ENCODE results near the gene TRIM33.

Gene TRIM33

GRCh38 chr1:114509596-114510273 is 1.3 kb downstream of the TRIM33 start:
- no peak overlapping the region for H2BK15ac ChIP-seq (ENCODE audit: low read length)
- peak overlapping the region; percentile 100 for H3K9ac ChIP-seq (ENCODE audit: low read depth, low read length, poor library complexity)
- H3K23ac ChIP-seq (ENCODE audit: low read depth, low read length, poor library complexity): peak overlapping the region; percentile 97
- peak overlapping the region; percentile 92 for H3K14ac ChIP-seq (ENCODE audit: low read length)
- no CpG with 5 or more reads among the region's 9 CpGs for WGBS, 2 donors (ENCODE audit: extremely low coverage in 2 of 2, insufficient read length in 2 of 2, insufficient replicate concordance in 1 of 2)
- peaks cover 5 to 41% of the 10 kb centered on the region in 2 donors for H3K36me3 ChIP-seq (replicated peaks in 1 of 2; ENCODE audit: control insufficient read depth in 2 of 2, insufficient read depth in 2 of 2, low read length in 2 of 2)
- H3K27me3 ChIP-seq (ENCODE audit: control insufficient read depth in 3 of 3, insufficient read depth in 3 of 3, low read depth in 1 of 3, low read length in 3 of 3): peaks cover 0 to 2% (median 0%) of the 10 kb centered on the region in 3 experiments
- peaks cover 10% of the 10 kb centered on the region for H3K79me1 ChIP-seq (ENCODE audit: low read depth, low read length)
- peaks cover 0 to 12% of the 10 kb centered on the region in 2 donors for H3K9me3 ChIP-seq (replicated peaks in 1 of 2; ENCODE audit: control insufficient read depth in 2 of 2, insufficient read depth in 1 of 2, low read depth in 1 of 2, low read length in 2 of 2)
- no peak overlapping the region for H3K27ac ChIP-seq (replicated peaks; ENCODE audit: low read length)
- peaks cover 2 to 7% of the 10 kb centered on the region in 2 donors for H3K4me1 ChIP-seq (ENCODE audit: control insufficient read depth in 2 of 2, insufficient read depth in 1 of 2, low read depth in 1 of 2, low read length in 2 of 2)
- peak overlapping the region; percentile 99 for H3K18ac ChIP-seq (ENCODE audit: low read length)
- peak overlapping the region; percentile 96 for H2AFZ ChIP-seq (ENCODE audit: low read length)
- no peak overlapping the region for H3K4ac ChIP-seq (ENCODE audit: low read length)
- no peak overlapping the region for H2BK12ac ChIP-seq (ENCODE audit: low read length)
- peak overlapping the region; percentile 51 for H3K4me2 ChIP-seq (ENCODE audit: insufficient read depth, low read length, poor library complexity, severe bottlenecking)
- peak overlapping the region; percentile 4 for H2BK5ac ChIP-seq (ENCODE audit: low read length)
- H4K91ac ChIP-seq (ENCODE audit: low read depth, low read length, poor library complexity): no peak overlapping the region
- DNase-seq (ENCODE audit: low spot score): no peak
- H2BK120ac ChIP-seq (ENCODE audit: low read depth, low read length): no peak overlapping the region
- H2AK5ac ChIP-seq (ENCODE audit: low read depth, low read length): no peak overlapping the region
- H3K4me3 ChIP-seq (ENCODE audit: low read length in 2 of 2): peak overlapping the region; percentile 92 to 100
- no peak overlapping the region for H4K8ac ChIP-seq (ENCODE audit: low read depth, low read length)

GRCh38 chr1:114508386-114508898 is 2.6 kb downstream of the TRIM33 start:
- no peak overlapping the region for H2BK5ac ChIP-seq (ENCODE audit: low read length)
- WGBS, 2 donors (ENCODE audit: extremely low coverage in 2 of 2, insufficient read length in 2 of 2, insufficient replicate concordance in 1 of 2): 100% methylated on average over 1 to 2 of the region's 2 CpGs
- no peak overlapping the region for H2BK120ac ChIP-seq (ENCODE audit: low read depth, low read length)
- peaks cover 5 to 54% of the 10 kb centered on the region in 2 donors for H3K36me3 ChIP-seq (replicated peaks in 1 of 2; ENCODE audit: control insufficient read depth in 2 of 2, insufficient read depth in 2 of 2, low read length in 2 of 2)
- H2BK12ac ChIP-seq (ENCODE audit: low read length): no peak overlapping the region
- DNase-seq (ENCODE audit: low spot score): no peak
- peaks cover 2 to 7% of the 10 kb centered on the region in 2 donors for H3K4me1 ChIP-seq (ENCODE audit: control insufficient read depth in 2 of 2, insufficient read depth in 1 of 2, low read depth in 1 of 2, low read length in 2 of 2)
- no peak overlapping the region for H3K23ac ChIP-seq (ENCODE audit: low read depth, low read length, poor library complexity)
- H3K14ac ChIP-seq (ENCODE audit: low read length): no peak overlapping the region
- H4K8ac ChIP-seq (ENCODE audit: low read depth, low read length): no peak overlapping the region
- H3K4ac ChIP-seq (ENCODE audit: low read length): no peak overlapping the region
- no peaks in the 10 kb centered on the region for H3K27me3 ChIP-seq (ENCODE audit: control insufficient read depth in 3 of 3, insufficient read depth in 3 of 3, low read depth in 1 of 3, low read length in 3 of 3)
- H3K4me2 ChIP-seq (ENCODE audit: insufficient read depth, low read length, poor library complexity, severe bottlenecking): peak overlapping the region; percentile 41
- H2AK5ac ChIP-seq (ENCODE audit: low read depth, low read length): no peak overlapping the region
- no peak overlapping the region for H3K27ac ChIP-seq (replicated peaks; ENCODE audit: low read length)
- no peak overlapping the region for H2AFZ ChIP-seq (ENCODE audit: low read length)
- peaks cover 0 to 14% of the 10 kb centered on the region in 2 donors for H3K9me3 ChIP-seq (replicated peaks in 1 of 2; ENCODE audit: control insufficient read depth in 2 of 2, insufficient read depth in 1 of 2, low read depth in 1 of 2, low read length in 2 of 2)
- no peak overlapping the region for H2BK15ac ChIP-seq (ENCODE audit: low read length)
- H3K18ac ChIP-seq (ENCODE audit: low read length): no peak overlapping the region
- H4K91ac ChIP-seq (ENCODE audit: low read depth, low read length, poor library complexity): no peak overlapping the region
- peaks cover 10% of the 10 kb centered on the region for H3K79me1 ChIP-seq (ENCODE audit: low read depth, low read length)
- H3K4me3 ChIP-seq (ENCODE audit: low read length in 2 of 2): peak overlapping the region in 1 of 2 donors; percentile 92
- H3K9ac ChIP-seq (ENCODE audit: low read depth, low read length, poor library complexity): no peak overlapping the region

GRCh38 chr1:114507513-114507912 is 3.5 kb downstream of the TRIM33 start:
- H3K4me3 ChIP-seq (ENCODE audit: low read length in 2 of 2): no peak overlapping the region
- no CpG with 5 or more reads among the region's 3 CpGs for WGBS, 2 donors (ENCODE audit: extremely low coverage in 2 of 2, insufficient read length in 2 of 2, insufficient replicate concordance in 1 of 2)
- no peak overlapping the region for H2BK12ac ChIP-seq (ENCODE audit: low read length)
- H2AFZ ChIP-seq (ENCODE audit: low read length): no peak overlapping the region
- H2AK5ac ChIP-seq (ENCODE audit: low read depth, low read length): no peak overlapping the region
- no peaks in the 10 kb centered on the region for H3K27me3 ChIP-seq (ENCODE audit: control insufficient read depth in 3 of 3, insufficient read depth in 3 of 3, low read depth in 1 of 3, low read length in 3 of 3)
- H4K8ac ChIP-seq (ENCODE audit: low read depth, low read length): no peak overlapping the region
- H3K79me1 ChIP-seq (ENCODE audit: low read depth, low read length): peaks cover 10% of the 10 kb centered on the region
- peaks cover 5 to 62% of the 10 kb centered on the region in 2 donors for H3K36me3 ChIP-seq (replicated peaks in 1 of 2; ENCODE audit: control insufficient read depth in 2 of 2, insufficient read depth in 2 of 2, low read length in 2 of 2)
- peaks cover 2 to 7% of the 10 kb centered on the region in 2 donors for H3K4me1 ChIP-seq (ENCODE audit: control insufficient read depth in 2 of 2, insufficient read depth in 1 of 2, low read depth in 1 of 2, low read length in 2 of 2)
- H2BK15ac ChIP-seq (ENCODE audit: low read length): no peak overlapping the region
- H2BK5ac ChIP-seq (ENCODE audit: low read length): no peak overlapping the region
- H3K4me2 ChIP-seq (ENCODE audit: insufficient read depth, low read length, poor library complexity, severe bottlenecking): no peak overlapping the region
- no peak for DNase-seq (ENCODE audit: low spot score)
- no peak overlapping the region for H3K18ac ChIP-seq (ENCODE audit: low read length)
- no peak overlapping the region for H3K23ac ChIP-seq (ENCODE audit: low read depth, low read length, poor library complexity)
- no peak overlapping the region for H3K14ac ChIP-seq (ENCODE audit: low read length)
- no peak overlapping the region for H3K9ac ChIP-seq (ENCODE audit: low read depth, low read length, poor library complexity)
- H4K91ac ChIP-seq (ENCODE audit: low read depth, low read length, poor library complexity): no peak overlapping the region
- H2BK120ac ChIP-seq (ENCODE audit: low read depth, low read length): no peak overlapping the region
- H3K9me3 ChIP-seq (replicated peaks in 1 of 2; ENCODE audit: control insufficient read depth in 2 of 2, insufficient read depth in 1 of 2, low read depth in 1 of 2, low read length in 2 of 2): peaks cover 0 to 14% of the 10 kb centered on the region in 2 donors
- no peak overlapping the region for H3K27ac ChIP-seq (replicated peaks; ENCODE audit: low read length)
- H3K4ac ChIP-seq (ENCODE audit: low read length): no peak overlapping the region

GRCh38 chr1:114505148-114505561 is 5.8 kb downstream of the TRIM33 start:
- peaks cover 2 to 3% of the 10 kb centered on the region in 2 donors for H3K4me1 ChIP-seq (ENCODE audit: control insufficient read depth in 2 of 2, insufficient read depth in 1 of 2, low read depth in 1 of 2, low read length in 2 of 2)
- no peak overlapping the region for H4K8ac ChIP-seq (ENCODE audit: low read depth, low read length)
- peaks cover 5 to 76% of the 10 kb centered on the region in 2 donors for H3K36me3 ChIP-seq (replicated peaks in 1 of 2; ENCODE audit: control insufficient read depth in 2 of 2, insufficient read depth in 2 of 2, low read length in 2 of 2)
- no CpG with 5 or more reads among the region's 2 CpGs for WGBS, 2 donors (ENCODE audit: extremely low coverage in 2 of 2, insufficient read length in 2 of 2, insufficient replicate concordance in 1 of 2)
- no peak overlapping the region for H3K23ac ChIP-seq (ENCODE audit: low read depth, low read length, poor library complexity)
- DNase-seq (ENCODE audit: low spot score): no peak
- no peak overlapping the region for H3K4me3 ChIP-seq (ENCODE audit: low read length in 2 of 2)
- no peaks in the 10 kb centered on the region for H3K27me3 ChIP-seq (ENCODE audit: control insufficient read depth in 3 of 3, insufficient read depth in 3 of 3, low read depth in 1 of 3, low read length in 3 of 3)
- H3K9me3 ChIP-seq (replicated peaks in 1 of 2; ENCODE audit: control insufficient read depth in 2 of 2, insufficient read depth in 1 of 2, low read depth in 1 of 2, low read length in 2 of 2): peaks cover 0 to 23% of the 10 kb centered on the region in 2 donors
- no peak overlapping the region for H2AFZ ChIP-seq (ENCODE audit: low read length)
- no peak overlapping the region for H3K4me2 ChIP-seq (ENCODE audit: insufficient read depth, low read length, poor library complexity, severe bottlenecking)
- peaks cover 3% of the 10 kb centered on the region for H3K79me1 ChIP-seq (ENCODE audit: low read depth, low read length)
- H3K27ac ChIP-seq (replicated peaks; ENCODE audit: low read length): no peak overlapping the region
- H2BK5ac ChIP-seq (ENCODE audit: low read length): no peak overlapping the region
- no peak overlapping the region for H3K9ac ChIP-seq (ENCODE audit: low read depth, low read length, poor library complexity)
- no peak overlapping the region for H2AK5ac ChIP-seq (ENCODE audit: low read depth, low read length)
- H3K18ac ChIP-seq (ENCODE audit: low read length): no peak overlapping the region
- no peak overlapping the region for H2BK12ac ChIP-seq (ENCODE audit: low read length)
- H2BK120ac ChIP-seq (ENCODE audit: low read depth, low read length): no peak overlapping the region
- no peak overlapping the region for H3K14ac ChIP-seq (ENCODE audit: low read length)
- no peak overlapping the region for H2BK15ac ChIP-seq (ENCODE audit: low read length)
- H4K91ac ChIP-seq (ENCODE audit: low read depth, low read length, poor library complexity): no peak overlapping the region
- H3K4ac ChIP-seq (ENCODE audit: low read length): no peak overlapping the region

Data from neuronal stem cell (in vitro differentiated cells).